Prostate gland (tissue), 2 donors: ENCODE results near the gene SBNO1. TPM values are rescaled to one million over a fixed set of nuclear protein-coding genes. Genes with fewer than 3 reads are reported as not detected.

Source experiments
- DNase-seq: peaks from one replicate; pipeline ENCODE4 v3.0.0-alpha.2; 2019; ENCODE audit warnings: low spot score
- H3K27ac ChIP-seq, 2 donors: fragments of 200-600 bp; sonication (generic); 2 replicates each; pipeline ENCODE4 v1.5.1; 2017 to 2019
- H3K27me3 ChIP-seq: fragments of 200-600 bp; sonication (generic); replicated peaks from 2 replicates; pipeline ENCODE4 v1.5.1; 2019; ENCODE audit not compliant: insufficient read depth
- H3K36me3 ChIP-seq, 2 donors: fragments of 200-600 bp; sonication (generic); 1 replicate in 1 of 2; 2 replicates in 1 of 2; pipeline versions ENCODE4 v1.5.1 to v1.8.1; 2017 to 2019
- H3K4me1 ChIP-seq: fragments of 200-600 bp; sonication (generic); replicated peaks from 2 replicates; pipeline ENCODE4 v1.5.1; 2019
- H3K4me3 ChIP-seq, 2 donors: fragments of 200-600 bp; sonication (generic); 2 replicates each; pipeline ENCODE4 v1.5.1; 2017 to 2019
- H3K9me3 ChIP-seq: fragments of 200-600 bp; sonication (generic); 2 replicates; pipeline ENCODE4 v1.5.1; 2017
- CTCF ChIP-seq, 4 experiments: fragments of 200-600 bp in 2 of 4; fragments of 450-650 bp in 2 of 4; sonication (generic) in 2 of 4; IDR thresholded peaks; 1 replicate in 3 of 4; 2 replicates in 1 of 4; pipeline ENCODE4 v1.5.1; 2016 to 2019; ENCODE audit warnings: antibody characterized with exemption in 4 of 4, mild to moderate bottlenecking in 2 of 4, moderate library complexity in 2 of 4
- POLR2A ChIP-seq: fragments of 450-650 bp; IDR thresholded peaks from one replicate; pipeline ENCODE4 v1.6.1; 2016; ENCODE audit warnings: antibody characterized with exemption, mild to moderate bottlenecking
- POLR2AphosphoS5 ChIP-seq: sonication (generic); formaldehyde crosslinking; IDR thresholded peaks from one replicate; pipeline ENCODE4 v1.6.1; 2017; ENCODE audit warnings: antibody characterized with exemption
- WGBS: methylation state at CpG from one replicate; pipeline ENCODE4 v1.1.5; 2018; 5-methylcytosine and 5-hydroxymethylcytosine counted together
- intact Hi-C: fragments of 100-400 bp; cut with DNase I; formaldehyde crosslinking; loops from one replicate; pipeline ENCODE4 v1.14.2; 2022
- total RNA-seq, 2 donors: library from RNA; depleted of rRNA; stranded (reverse); fragments of >200 nt; gene quantifications; one replicate each; pipeline ENCODE4 v1.1.0, GENCODE V29; 2016

SBNO1 gene
- total RNA-seq, 2 donors from 2014 or later, result 22.6 to 53.3 TPM

- no peak for TF ChIP-seq POLR2AphosphoS5
- TF ChIP-seq CTCF (IDR thresholded peaks at IDR 0.05), result no peak
- TF ChIP-seq POLR2A, result no peak
- Histone ChIP-seq H3K9me3 (no peaks in the 10 kb centered on the region), H3K36me3 (peaks cover 4 to 6% of the 10 kb centered on the region in 2 donors), H3K4me3 (no peak overlapping the region), H3K27me3 (no peaks in the 10 kb centered on the region), H3K4me1 (peaks cover 11% of the 10 kb centered on the region), H3K27ac (no peak overlapping the region)
- WGBS, result 88% methylated on average over 18 of the region's 19 CpGs
- no peak for DNase-seq
- intact Hi-C loops, result loop anchor here (5.0 kb wide), 1 partner anchor 336 kb away; the partner anchor contains the start of gene DDX55
These were observed 97.9 kb downstream of the SBNO1 start for GRCh38 chr12:123266679-123267277.

- no peaks in the 10 kb centered on the region for H3K9me3 ChIP-seq
- H3K27me3 ChIP-seq, result no peaks in the 10 kb centered on the region
- 76% methylated on average over 35 of the region's 35 CpGs for WGBS
- H3K36me3 ChIP-seq, result peaks cover 4 to 6% of the 10 kb centered on the region in 2 donors
- H3K27ac ChIP-seq, result no peak overlapping the region
- TF ChIP-seq CTCF (IDR thresholded peaks at IDR 0.05), result no peak
- no peak for TF ChIP-seq POLR2AphosphoS5
- no peak for TF ChIP-seq POLR2A
- peaks cover 11% of the 10 kb centered on the region for H3K4me1 ChIP-seq
- DNase-seq, result no peak
- intact Hi-C loops, result loop anchor here (5.0 kb wide), 1 partner anchor 336 kb away; the partner anchor contains the start of gene DDX55
- H3K4me3 ChIP-seq, result no peak overlapping the region
These were observed 98.6 kb downstream of the SBNO1 start for GRCh38 chr12:123265851-123266678.

GRCh38 chr12:123264642-123265041 is 100.0 kb downstream of the SBNO1 start:
- WGBS, result 62% methylated on average over 7 of the region's 7 CpGs
- H3K36me3 ChIP-seq, result peaks cover 4 to 6% of the 10 kb centered on the region in 2 donors
- intact Hi-C loops, result loop anchor here (5.0 kb wide), 1 partner anchor 338 kb away; the partner anchor contains the start of gene DDX55
- DNase-seq, result no peak
- H3K4me3 ChIP-seq, result no peak overlapping the region
- H3K27me3 ChIP-seq, result no peaks in the 10 kb centered on the region
- H3K27ac ChIP-seq, result no peak overlapping the region
- no peaks in the 10 kb centered on the region for H3K9me3 ChIP-seq
- H3K4me1 ChIP-seq, result peaks cover 11% of the 10 kb centered on the region
- TF ChIP-seq POLR2AphosphoS5 (no peak), CTCF (IDR thresholded peaks at IDR 0.05) (no peak), POLR2A (no peak)

- no peak for DNase-seq
- Histone ChIP-seq H3K4me3 (no peak overlapping the region), H3K36me3 (peaks cover 4 to 6% of the 10 kb centered on the region in 2 donors), H3K27ac (no peak overlapping the region), H3K27me3 (no peaks in the 10 kb centered on the region), H3K9me3 (no peaks in the 10 kb centered on the region), H3K4me1 (peaks cover under 1% of the 10 kb centered on the region)
- WGBS, result 84% methylated on average over 8 of the region's 8 CpGs
- TF ChIP-seq POLR2A, result no peak
- intact Hi-C loops, result no loop called here
These were observed 101.3 kb downstream of the SBNO1 start for GRCh38 chr12:123263196-123263817.

- 90% methylated on average over 4 of the region's 4 CpGs for WGBS
- peaks cover 0 to 6% of the 10 kb centered on the region in 2 donors for H3K36me3 ChIP-seq
These were observed 103.5 kb downstream of the SBNO1 start for GRCh38 chr12:123261196-123261595.

More at GRCh38 chr12:123261196-123261595, 103.5 kb downstream of the SBNO1 start:
- Histone ChIP-seq H3K4me3 (no peak overlapping the region), H3K27ac (no peak overlapping the region), H3K27me3 (no peaks in the 10 kb centered on the region), H3K9me3 (no peaks in the 10 kb centered on the region), H3K4me1 (peaks cover 5% of the 10 kb centered on the region)
- intact Hi-C loops, result no loop called here
- TF ChIP-seq POLR2A (no peak), CTCF (IDR thresholded peaks at IDR 0.05) (no peak), POLR2AphosphoS5 (no peak)
- no peak for DNase-seq
